ENCODE measurements around the gene NDUFS7.

DNA sequence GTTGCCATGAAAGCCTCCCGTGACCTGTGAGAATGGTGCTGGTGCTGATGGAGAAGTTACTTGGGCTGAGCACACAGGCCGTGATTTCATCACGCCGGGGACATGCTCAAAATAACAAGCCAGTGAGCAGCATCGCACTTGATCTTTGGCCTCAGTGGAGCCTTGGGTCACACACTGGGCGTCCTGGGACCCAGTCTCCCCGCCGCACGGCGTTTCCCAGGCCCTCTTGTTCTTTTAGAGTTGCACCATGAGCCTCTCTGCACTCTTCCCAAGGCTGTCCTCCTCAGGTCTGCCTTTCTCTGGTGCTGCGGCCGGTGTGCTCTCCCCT is 9.5 kb upstream of the NDUFS7 start:
- TF ChIP-seq EZH2 (IDR thresholded peaks at IDR 0.05), result no peak
- TF ChIP-seq, protein P1, sequence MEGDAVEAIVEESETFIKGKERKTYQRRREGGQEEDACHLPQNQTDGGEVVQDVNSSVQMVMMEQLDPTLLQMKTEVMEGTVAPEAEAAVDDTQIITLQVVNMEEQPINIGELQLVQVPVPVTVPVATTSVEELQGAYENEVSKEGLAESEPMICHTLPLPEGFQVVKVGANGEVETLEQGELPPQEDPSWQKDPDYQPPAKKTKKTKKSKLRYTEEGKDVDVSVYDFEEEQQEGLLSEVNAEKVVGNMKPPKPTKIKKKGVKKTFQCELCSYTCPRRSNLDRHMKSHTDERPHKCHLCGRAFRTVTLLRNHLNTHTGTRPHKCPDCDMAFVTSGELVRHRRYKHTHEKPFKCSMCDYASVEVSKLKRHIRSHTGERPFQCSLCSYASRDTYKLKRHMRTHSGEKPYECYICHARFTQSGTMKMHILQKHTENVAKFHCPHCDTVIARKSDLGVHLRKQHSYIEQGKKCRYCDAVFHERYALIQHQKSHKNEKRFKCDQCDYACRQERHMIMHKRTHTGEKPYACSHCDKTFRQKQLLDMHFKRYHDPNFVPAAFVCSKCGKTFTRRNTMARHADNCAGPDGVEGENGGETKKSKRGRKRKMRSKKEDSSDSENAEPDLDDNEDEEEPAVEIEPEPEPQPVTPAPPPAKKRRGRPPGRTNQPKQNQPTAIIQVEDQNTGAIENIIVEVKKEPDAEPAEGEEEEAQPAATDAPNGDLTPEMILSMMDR (IDR thresholded peaks at IDR 0.05), result no peak
- no peak for TF ChIP-seq EZH2phosphoT487 (IDR thresholded peaks at IDR 0.05)

All from neural progenitor cell (in vitro differentiated cells).